GM18909 (cell line): ENCODE results near the gene UQCC2.

ENCODE experiments used
- ATAC-seq: cut with Tn5 transposase; IDR thresholded peaks from one replicate; pipeline ENCODE4 v1.9.1; 2021; ENCODE audit warnings: mild to moderate bottlenecking; ENCODE audit not compliant: unreplicated experiment, poor library complexity

The UQCC2 gene

GRCh38 chr6:33709605-33710295, 1.8 kb downstream of the UQCC2 start:
- no peak for ATAC-seq

GRCh38 chr6:33708516-33709204, 2.8 kb downstream of the UQCC2 start:
- ATAC-seq, result no peak

DNA sequence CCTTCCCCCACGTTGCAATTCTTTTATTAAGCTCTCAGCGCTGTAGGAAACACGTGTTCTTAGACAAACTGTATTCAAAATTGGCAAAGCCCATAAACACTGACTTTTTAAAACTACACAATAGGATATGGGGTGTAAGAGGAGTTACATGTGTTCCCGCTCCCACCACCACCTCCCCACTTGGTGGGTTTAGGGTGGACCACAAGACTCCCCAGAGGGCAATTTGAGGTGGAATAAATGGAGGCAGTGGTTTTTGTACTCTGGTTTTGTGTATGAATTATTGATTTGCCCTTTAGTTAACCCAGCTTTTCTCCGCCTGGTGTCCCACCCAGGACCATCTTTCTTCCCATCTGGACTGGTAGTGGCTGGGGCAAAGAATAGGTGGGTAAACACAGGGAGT, 3.7 kb downstream of the UQCC2 start:
- no peak for ATAC-seq

DNA sequence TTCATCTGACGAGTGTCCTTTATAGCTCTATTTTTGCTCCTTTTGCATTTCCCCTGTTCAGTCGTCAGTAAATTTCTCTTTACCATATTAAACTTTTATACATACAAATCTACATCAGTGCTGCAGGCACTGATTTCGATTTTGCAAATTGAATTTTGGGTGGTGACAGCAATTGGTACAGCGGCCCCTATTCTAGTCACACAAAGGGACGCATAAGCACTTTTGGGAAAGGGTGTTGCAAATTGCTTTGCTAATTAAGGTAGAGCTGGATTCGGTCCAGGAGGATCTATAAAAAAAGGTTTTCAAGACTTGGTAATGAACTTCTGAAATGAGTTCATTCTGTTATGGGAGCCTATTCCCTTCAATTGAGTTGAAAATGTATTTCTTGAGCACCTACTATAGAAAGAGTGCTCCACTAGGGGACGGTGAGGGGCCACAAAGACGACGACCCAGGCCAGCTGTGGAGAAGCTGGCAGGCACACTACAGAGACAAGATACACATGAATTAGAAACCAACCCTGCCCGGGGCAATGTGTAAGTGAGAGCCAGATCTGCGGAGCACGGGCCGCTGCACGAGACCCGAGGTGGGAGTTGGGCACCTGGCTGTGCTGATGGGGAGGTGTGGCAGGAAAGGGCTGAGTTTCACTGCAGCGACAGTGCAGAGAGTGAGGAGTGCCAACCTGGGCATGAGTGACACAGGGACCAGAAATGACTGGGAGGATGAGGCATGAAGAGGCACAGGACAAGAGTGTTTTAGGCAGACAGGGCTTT, 5.4 kb downstream of the UQCC2 start:
- ATAC-seq, result no peak

- no peak for ATAC-seq
These were observed 6.1 kb downstream of the UQCC2 start for GRCh38 chr6:33705268-33705885.

DNA sequence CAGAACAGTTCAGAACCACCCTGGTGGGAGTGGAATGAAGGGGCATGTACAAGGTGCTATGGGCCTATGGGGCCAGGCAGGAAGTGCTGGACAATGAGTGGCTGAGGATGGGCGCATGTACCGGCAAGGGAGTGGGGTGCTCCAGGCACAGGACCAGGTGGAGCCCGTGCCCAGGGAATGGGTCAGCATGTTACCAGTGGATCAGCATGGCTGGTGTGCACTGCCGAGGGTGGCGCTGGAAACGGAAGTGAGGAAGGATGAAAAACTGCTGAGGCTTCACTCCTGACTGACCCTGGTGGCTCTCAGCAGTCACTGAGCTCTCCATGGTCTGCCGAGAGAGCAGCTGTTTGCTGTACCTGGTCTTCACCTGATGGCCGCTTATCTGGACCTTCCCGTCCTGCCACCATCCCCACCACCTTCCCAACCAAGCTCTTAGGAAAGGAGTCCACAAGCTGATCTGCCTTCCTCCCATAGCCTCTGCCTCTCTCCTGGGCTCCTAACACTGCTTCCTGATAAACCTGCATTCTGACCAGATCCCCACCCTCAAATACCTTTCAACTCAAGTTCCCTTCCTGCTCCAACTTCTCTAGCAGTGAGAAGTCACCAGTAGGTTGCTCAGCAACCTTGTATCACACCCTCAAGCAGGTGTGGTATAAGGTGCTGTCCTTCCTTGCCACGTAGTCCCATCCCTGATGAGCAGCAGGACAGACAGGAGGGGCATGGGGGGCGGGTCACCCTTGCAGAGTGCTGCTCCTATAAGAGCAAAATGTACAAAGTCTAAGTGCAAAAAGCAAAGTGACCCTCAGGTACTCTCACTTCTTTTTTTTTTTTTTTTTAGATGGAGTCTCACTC, 7.1 kb downstream of the UQCC2 start:
- no peak for ATAC-seq

DNA sequence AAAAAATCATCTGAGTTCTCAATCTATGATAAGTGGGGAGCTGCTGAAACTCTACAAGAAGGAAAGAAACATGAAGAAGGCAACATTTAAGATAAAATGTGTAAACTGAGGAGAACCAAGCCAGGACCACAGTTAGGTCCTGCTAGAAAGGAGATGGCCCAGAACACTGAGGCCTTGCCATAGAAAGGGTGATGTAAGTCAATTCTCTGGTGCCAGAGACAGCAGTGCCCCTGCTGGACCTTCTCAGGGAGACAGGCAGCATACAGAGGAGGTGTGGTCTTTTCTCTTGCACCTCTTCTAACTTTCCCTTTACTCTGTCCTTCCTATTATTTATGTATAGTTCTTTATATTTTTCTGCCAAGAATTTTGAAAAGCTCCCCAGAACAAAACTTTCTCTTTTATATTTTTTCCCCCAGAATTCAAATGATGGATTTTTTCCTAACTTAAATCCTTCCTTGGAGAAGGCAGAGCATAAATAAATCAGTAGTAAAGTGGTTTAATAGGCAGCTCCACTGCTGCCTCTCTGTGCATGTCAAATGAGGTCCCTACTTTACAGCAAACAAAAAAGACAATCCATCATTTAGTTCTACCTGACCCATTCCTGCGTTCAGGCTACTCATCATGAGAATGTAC, 9.0 kb downstream of the UQCC2 start:
- no peak for ATAC-seq

DNA sequence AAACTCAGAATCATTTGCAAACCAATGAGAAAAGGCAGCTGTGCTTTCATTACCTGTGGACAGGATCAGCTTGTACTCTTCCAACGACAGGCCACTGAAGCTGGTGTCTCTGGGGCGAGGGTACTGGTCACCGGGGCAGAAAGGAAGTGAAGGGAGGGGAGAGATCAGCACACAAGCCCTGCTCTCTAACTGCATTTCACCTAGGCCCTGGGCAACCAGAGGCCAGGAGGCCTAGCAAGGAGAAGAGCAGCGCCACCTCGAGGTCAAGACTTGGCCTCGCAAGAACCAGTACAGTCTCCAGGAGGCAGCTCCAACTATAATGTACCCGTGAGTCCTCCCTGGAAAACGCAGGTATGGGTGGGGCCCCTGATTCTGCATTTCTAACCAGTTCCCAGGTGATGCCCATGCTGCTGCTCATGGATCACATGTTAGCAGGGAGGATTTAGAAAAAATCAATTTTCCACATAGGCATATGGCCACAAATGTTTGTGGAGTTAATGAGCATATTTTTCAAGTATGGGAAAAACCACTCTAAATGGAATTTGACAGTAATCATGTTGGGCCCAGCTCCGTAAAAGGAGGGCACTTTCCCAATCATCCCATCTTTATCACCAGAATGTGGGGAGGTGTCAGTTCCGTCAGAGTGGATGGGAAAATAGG, 11.0 kb downstream of the UQCC2 start:
- peak; percentile 65 for ATAC-seq

- ATAC-seq, result no peak
These were observed 11.8 kb downstream of the UQCC2 start for GRCh38 chr6:33699739-33700138.

DNA sequence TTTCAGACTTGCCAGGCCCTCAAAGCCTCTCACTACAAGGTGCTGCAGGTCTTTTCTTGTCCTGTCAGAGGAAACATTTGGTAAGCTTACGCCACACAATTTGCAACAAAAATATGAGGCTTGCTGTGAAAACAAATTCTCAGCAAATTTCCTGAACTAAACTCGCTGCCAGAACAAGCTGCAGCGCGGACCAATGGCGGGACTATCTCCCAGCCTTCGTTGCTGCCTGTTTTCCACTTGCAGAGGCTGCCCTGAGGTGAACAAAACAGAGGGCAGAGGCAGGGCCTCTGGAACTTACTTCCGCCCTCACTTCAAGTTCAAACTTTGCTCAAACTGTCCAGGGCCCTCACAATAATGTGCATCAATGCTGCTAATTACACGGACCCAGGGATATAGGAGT, 12.4 kb downstream of the UQCC2 start:
- ATAC-seq, result no peak

GRCh38 chr6:33698494-33698893, 13.0 kb downstream of the UQCC2 start:
- ATAC-seq, result no peak

DNA sequence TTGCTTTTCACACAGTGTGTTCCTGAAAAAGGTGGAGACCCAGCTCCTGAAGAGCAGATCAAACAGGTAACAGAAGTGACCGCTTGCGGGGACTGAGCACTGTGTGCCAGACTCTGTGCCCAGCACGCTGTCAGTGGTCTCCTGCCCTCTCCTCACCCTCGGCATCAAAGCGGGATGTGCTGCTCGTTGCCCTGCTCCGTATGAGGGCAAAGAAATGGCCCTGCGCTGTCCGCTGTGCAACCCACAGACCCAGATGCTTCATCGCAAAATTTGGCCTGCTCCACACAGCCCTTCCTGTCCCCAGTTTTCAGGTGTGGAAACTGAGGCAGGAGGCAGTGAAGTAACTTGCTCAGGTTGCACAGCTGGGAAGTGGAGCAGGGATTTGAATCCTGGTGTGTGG, 13.7 kb downstream of the UQCC2 start:
- ATAC-seq, result no peak

GRCh38 chr6:33696548-33697518, 14.7 kb downstream of the UQCC2 start:
- no peak for ATAC-seq

- ATAC-seq, result no peak
These were observed 15.4 kb downstream of the UQCC2 start for GRCh38 chr6:33696076-33696475.

- no peak for ATAC-seq
These were observed 16.0 kb downstream of the UQCC2 start for GRCh38 chr6:33695451-33695887.

- ATAC-seq, result no peak
These were observed 16.5 kb downstream of the UQCC2 start for GRCh38 chr6:33694977-33695376.

DNA sequence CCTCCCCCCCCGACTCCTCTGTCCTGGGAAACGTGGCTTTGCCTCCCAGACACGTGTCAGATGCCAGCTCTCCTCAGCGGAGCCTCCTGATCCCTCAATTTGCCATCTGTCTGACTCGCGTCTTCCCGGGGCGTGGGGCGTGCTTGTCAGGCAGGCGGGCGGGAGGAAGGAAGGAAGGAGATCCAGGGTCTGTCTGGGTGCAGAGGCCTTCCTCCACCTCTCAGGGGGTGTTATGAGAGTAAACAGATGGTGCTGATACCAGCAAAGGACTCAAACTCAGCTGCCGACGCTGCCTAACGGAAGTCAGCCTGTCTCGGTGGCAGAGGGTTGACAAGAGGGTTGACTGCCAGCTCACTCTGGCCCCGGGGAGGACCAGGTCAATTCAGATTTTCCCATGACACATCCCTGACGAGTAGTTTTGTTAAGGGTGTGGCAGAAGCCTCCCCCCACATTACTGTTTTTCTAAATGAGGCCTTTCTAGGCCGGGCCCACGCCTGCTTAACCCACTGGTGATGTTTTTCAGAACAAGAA, 17.0 kb downstream of the UQCC2 start:
- no peak for ATAC-seq
